Fibroblast of villous mesenchyme (primary cell): ENCODE results near the gene PLIN5. TPM values are rescaled to one million over a fixed set of nuclear protein-coding genes. Genes with fewer than 3 reads are reported as not detected.

Source experiments
- DNase-seq: peaks from one replicate; pipeline ENCODE4 v3.0.0-alpha.2; 2010; ENCODE audit warnings: low read depth
- H3K4me3 ChIP-seq: 2 replicates; pipeline ENCODE4 v1.5.1; 2011; ENCODE audit warnings: low read depth, mild to moderate bottlenecking, low read length
- total RNA-seq: library from RNA; depleted of rRNA; stranded (reverse); fragments of >200 nt; gene quantifications from 2 replicates; pipeline ENCODE4 v1.2.3, GENCODE V29; 2012
- TF ChIP-seq, protein P1 (sequence below): IDR thresholded peaks from 2 replicates; pipeline ENCODE4 v1.5.1; 2012; ENCODE audit warnings: low read depth, mild to moderate bottlenecking, low read length; ENCODE audit not compliant: insufficient read depth

PLIN5 gene
- total RNA-seq, 1 donor, result not detected

DNA sequence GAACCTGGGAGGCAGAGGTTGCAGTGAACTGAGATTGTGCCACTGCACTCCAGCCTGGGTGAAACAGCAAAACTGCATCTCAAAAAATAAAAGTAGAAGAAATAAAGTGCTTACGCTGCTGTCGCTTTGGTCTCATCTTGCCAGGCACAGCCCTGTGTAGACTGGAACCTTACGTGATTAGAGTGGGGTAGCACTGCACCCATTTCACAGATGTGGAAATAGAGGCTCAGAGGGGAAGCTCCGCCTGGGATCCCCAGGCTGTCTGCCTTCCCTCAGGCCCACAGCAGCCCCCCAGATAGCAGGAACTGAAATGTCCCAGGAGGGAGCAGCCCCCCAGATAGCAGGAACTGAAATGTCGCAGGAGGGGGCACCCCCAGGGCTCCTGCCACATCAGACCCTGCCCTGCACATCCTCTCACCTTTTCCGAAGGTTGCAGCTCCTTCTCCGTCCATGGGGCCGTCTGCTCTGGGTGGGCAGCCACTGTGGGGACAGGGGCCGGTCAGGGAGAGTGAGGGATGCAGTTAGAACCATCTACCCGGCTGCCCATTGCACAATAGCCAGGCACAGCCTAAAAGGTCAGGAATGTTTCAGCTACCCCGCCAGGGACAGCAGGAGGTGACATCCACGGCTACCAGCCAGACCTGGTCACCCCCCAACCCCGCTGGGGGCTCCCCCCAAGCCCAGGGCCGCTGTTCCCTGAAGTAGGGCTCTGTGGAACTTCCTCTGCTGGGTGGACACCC, 18.7 kb downstream of the PLIN5 start:
- TF ChIP-seq, protein P1, sequence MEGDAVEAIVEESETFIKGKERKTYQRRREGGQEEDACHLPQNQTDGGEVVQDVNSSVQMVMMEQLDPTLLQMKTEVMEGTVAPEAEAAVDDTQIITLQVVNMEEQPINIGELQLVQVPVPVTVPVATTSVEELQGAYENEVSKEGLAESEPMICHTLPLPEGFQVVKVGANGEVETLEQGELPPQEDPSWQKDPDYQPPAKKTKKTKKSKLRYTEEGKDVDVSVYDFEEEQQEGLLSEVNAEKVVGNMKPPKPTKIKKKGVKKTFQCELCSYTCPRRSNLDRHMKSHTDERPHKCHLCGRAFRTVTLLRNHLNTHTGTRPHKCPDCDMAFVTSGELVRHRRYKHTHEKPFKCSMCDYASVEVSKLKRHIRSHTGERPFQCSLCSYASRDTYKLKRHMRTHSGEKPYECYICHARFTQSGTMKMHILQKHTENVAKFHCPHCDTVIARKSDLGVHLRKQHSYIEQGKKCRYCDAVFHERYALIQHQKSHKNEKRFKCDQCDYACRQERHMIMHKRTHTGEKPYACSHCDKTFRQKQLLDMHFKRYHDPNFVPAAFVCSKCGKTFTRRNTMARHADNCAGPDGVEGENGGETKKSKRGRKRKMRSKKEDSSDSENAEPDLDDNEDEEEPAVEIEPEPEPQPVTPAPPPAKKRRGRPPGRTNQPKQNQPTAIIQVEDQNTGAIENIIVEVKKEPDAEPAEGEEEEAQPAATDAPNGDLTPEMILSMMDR, result no peak
- no peak for DNase-seq
- H3K4me3 ChIP-seq, result no peak overlapping the region

DNA sequence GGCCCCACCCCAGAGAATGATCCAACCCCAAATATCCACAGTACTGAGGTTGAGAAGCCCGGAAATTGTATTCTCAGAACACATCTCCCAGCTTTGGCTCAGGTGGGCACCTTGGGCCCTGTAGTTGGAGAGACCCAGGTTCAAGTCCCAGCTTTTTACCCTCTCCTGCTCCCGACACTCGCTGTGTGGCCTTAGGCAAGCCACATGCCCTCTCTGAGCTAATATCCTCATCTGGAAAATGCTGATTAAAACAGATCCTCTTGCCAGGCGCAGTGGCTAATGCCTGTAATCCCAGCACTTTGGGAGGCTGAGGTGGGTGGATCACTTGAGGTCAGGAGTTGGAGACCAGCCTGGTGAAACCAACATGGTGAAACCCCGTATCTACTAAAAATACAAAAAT, 19.3 kb downstream of the PLIN5 start:
- TF ChIP-seq, protein P1, result no peak
- DNase-seq, result no peak
- H3K4me3 ChIP-seq, result no peak overlapping the region

DNA sequence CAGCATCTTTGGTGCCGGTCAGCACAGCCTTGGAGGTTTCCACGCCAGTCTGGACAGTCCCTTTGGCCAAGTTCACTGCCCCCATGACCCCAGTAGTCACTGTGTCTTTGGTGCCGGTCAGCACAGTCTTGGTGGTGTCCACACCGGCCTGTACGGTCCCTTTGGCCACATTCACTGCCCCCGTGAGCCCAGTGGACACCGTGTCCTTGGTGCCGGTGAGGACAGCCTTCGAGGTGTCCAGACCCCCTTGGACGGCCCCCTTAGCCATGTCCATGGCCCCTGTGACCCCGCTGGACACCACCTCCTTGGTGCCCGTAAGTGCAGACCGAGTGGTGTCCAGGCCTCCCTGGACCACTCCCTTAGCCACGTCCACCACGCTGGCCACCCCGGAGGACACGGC, 21.8 kb downstream of the PLIN5 start:
- no peak for DNase-seq
- no peak overlapping the region for H3K4me3 ChIP-seq
- TF ChIP-seq, protein P1, result no peak

DNA sequence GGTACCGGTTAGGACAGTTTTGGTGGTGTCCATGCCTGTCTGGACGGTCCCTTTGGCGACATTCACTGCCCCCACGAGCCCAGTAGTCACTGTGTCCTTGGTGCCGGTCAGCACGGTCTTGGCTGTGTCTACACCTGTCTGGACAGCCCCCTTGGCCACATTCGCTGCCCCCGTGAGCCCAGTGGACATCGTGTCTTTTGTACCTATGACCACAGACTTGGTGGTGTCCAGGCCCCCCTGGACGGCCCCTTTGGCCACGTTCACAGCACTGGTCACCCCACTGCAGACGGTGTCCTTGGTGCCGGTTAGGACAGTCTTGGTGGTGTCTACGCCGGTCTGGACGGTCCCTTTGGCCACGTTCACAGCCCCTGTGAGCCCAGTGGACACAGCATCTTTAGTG, 23.0 kb downstream of the PLIN5 start:
- H3K4me3 ChIP-seq, result no peak overlapping the region
- no peak for DNase-seq
- TF ChIP-seq, protein P1, result no peak

DNA sequence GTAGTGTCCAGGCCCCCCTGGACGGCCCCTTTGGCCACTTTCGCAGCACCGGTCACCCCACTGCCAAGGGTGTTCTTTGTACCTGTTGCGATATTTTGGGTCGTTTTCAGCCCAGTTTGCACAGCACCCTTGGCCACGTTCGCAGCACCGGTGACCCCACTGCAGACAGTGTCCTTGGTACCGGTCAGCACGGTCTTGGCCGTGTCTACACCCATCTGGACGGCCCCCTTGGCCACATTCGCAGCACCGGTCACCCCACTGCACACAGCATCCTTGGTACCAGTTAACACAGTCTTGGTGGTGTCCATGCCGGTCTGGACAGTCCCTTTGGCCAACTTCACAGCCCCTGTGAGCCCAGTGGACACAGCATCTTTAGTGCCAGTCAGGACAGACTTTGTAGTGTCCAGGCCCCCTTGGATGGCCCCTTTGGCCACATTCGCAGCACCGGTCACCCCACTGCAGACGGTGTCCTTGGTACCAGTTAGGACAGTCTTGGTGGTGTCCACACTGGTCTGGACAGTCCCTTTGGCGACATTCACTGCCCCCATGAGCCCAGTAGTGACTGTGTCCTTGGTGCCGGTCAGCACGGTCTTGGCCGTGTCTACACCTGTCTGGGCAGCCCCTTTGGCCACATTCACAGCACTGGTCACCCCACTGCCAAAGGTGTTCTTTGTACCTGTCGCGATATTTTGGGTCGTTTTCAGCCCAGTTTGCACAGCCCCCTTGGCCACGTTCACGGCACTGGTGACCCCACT, 23.5 kb downstream of the PLIN5 start:
- TF ChIP-seq, protein P1, result no peak
- no peak overlapping the region for H3K4me3 ChIP-seq
- DNase-seq, result no peak

DNA sequence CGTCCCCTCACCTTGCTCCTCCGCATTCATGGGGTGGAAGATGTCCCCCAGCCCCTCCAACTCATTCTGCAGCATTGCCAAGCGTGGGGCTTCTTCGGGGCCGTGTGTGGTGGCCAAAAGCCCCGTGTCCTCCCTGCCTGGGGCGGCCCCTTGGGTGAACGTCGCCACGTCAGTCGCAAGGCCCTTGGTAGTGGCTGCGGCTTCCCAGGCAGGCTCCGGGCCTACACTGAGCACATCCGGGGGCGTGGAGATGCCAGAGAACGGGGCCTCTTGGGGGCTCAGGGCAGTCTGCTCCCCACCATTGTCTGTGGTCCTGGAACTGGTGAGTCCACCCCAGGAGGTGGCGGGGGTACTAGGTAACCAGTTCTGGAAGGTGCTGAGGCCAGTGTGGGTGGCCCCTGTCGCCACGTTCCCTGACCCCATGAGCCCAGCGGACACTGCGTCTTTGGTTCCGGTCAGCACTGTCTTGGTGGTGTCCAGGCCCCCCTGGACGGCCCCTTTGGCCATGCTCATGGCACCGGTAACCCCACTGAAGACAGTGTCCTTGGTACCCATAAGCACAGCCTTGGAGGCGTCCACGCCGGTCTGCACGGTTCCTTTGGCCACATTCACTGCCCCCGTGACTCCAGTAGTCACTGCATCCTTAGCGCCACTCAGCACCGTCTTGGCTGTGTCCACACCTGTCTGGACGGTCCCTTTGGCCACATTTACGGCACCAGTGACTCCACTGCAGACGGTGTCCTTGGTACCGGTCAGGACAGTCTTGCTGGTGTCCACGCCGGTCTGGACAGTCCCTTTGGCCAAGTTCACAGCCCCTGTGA, 24.4 kb downstream of the PLIN5 start:
- TF ChIP-seq, protein P1, result no peak
- DNase-seq, result no peak
- H3K4me3 ChIP-seq, result no peak overlapping the region
